GM21529 (cell line): ENCODE results near the gene HK1.

Source experiments
- ATAC-seq: cut with Tn5 transposase; IDR thresholded peaks from one replicate; pipeline ENCODE4 v1.9.1; 2021; ENCODE audit not compliant: unreplicated experiment

The HK1 gene

DNA sequence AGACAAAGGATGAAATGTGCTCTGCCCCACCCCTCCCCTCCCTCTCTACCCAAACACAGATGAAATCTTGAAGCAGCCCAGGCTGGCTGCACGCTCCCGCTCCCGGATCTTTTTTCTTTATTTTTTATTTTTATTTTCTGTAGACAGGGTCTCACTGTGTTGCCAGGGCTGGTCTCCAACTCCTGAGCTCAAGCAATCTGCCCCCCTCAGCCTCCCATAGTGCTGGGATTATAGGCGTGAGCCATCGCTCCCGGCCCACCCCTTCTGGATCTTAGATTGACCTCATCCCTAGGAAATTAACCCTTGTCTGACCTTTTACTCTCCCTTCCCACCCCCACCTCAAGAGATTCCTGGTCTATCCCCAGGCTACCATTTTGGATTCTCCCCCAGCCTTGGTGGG is 124.1 kb downstream of the HK1 start:
- no peak for ATAC-seq

- no peak for ATAC-seq
These were observed 124.8 kb downstream of the HK1 start for GRCh38 chr10:69403066-69403465.

DNA sequence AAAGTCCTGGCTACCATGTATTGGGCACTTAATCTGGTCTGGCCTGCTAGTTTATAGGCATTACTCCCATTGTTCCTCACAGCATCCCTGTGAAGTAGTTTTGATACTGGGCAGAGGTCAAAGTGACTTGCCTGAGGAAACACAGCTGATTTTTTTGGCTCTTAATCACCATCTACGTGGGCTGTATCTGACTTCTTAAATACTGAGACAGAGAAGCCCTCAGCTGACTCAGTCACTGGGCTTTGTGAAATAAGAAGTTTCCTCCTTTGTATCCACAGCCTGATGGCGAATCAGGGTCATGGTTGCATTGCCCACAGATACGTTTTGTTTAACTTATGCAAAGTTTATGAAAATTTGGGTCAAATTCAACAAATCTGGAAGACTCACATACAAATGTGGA is 125.2 kb downstream of the HK1 start:
- no peak for ATAC-seq

DNA sequence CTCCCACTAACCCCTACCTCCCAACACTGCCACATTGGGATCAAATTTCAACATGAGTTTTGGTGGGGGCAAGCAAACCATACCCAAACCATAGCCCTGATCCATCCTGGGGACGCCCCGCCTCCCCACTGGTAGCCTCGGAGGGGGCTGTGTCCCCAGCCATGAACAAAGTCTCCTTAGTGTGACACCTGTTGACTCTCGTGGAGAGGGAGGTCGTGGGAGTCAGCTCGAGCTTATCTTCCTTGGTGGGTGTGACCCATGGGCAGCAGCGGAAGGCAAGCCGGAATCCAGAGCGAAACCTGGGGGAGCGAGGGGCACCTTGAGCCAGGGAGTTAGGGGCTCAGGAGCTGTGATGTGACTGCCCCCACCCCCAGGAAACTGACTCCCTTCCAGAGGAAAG is 126.5 kb downstream of the HK1 start:
- no peak for ATAC-seq

DNA sequence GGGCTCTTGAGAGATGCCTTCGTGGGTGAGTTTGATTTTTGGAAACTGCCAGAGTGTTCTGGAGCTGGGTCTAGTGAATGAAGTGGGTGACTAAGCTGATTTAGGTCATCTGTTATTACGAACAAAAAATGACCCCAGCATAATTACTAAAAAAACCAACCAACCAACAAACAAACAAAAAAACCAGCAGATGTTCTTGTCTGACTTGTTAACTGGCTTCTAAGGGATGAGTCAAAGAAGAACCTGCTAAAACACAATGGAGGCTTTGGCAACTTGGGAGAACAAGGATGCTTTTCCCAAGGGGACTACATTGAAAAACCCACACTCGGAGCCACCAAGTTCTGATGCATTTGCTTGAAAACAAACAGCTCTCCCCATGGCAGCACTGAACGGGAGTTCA is 126.9 kb downstream of the HK1 start:
- no peak for ATAC-seq

GRCh38 chr10:69406302-69406811 is 128.1 kb downstream of the HK1 start:
- no peak for ATAC-seq

- no peak for ATAC-seq
These were observed 128.7 kb downstream of the HK1 start for GRCh38 chr10:69406816-69407580.

DNA sequence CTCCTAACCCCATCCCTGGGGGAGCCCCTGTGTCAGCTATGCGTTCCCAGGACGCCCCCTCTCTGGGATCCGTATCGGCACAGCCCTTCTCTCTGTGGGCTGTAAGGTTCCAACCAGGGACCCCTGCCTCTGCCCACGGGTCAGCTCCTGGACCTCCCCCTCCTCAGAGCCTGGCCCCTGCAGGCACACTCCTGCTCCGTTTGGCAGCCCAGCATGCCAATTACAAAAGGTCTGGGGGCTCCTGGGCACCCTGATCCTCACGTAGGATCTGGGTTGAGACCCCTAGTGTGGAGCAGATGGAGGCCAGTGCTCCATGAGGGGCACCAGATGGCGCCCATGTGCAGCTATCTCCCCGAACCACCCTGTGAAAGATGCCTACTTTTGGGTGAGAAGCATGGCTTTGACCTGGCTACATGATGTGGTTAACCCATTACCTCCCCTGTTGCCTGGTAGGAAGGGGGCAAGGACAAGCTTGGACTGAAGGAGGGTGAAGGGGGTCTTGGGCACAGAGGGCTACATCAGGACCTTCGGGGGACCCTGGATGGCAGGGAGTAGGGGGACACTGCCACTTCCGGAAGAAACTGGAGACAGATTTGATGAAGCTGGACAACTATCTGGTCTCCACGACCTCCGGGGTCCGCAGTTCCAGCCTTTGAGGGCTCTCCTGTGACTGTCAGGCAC is 129.5 kb downstream of the HK1 start:
- ATAC-seq: no peak

DNA sequence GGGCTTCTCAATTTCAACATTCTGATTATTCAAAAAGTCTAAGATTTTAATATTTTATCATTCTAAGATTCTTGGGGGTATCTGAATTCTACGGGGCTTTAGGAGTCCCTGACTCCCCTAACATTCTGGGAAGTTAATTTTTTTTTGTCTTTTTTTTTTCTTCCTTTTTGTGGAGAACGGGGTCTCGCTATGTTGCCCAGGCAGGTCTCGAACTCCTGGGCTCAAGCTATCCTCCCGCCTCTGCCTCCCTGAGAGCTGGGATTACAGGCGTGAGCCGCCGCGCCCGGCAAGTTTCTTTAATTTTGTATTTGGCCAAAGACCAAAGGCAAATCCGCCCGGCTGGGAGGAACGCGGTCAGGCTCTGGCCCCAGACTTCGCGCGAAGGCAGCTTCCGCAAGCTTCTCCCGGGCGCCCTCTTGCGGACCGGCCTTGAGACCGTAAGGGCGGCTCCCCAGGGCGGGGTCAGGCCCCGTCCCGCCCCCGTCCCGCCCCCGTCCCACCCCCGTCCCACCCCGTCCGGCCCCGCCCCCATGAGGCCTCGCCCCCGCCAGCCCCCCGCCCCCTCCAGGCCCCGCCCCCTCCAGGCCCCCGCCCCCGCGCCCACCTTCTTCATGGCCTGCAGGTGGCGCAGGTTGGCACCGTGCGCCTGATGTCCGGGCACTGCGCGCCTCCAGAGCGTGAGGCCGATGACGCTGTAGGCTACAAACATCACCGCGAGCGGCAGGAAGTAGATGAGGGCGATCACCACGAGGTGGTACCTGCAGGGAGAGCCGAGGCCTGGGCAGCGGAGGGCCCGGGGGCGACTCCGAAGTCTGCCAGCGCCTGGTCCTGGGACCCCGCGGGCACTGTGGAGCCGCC is 130.3 kb downstream of the HK1 start:
- ATAC-seq: peak; percentile 72

GRCh38 chr10:69409176-69409495 is 130.8 kb downstream of the HK1 start:
- ATAC-seq: no peak

DNA sequence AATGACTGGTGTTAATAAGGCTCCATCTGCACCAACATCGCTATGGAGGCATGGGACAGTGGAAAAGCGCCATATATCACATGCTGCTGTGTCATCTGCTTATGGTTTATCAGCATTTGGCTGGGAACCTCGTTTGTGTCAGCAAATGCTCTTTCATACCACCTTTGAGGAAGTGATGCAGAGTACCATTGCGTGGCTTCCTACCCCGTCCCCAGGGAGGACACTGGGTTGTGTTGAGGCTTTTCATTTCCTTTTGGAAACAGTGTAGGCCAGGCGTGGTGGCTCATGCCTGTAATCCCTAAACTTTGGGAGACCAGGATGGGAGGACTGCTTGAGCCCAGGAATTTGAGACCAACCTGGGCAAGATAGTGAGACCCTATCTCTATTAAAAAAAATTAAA is 131.7 kb downstream of the HK1 start:
- peak; percentile 43 for ATAC-seq

DNA sequence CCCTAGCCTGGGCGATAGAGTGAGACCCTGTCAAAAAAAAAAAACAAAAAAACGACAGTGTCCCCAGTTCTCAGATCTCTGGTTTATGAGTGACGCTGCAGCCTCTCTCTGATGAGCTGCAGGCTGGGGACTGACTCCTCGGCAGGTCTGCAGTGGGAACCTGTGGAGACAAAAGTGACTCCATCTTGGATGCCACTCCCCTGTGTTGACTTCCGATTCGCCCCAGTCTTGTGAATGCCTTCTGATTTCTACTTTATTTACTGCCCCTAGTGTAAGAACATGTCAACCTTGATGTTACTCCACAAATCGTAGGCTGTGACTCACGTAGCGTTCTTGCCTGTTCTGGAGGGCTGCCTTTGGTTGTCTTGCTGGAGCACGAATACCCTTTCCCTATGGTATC is 132.2 kb downstream of the HK1 start:
- ATAC-seq: no peak

DNA sequence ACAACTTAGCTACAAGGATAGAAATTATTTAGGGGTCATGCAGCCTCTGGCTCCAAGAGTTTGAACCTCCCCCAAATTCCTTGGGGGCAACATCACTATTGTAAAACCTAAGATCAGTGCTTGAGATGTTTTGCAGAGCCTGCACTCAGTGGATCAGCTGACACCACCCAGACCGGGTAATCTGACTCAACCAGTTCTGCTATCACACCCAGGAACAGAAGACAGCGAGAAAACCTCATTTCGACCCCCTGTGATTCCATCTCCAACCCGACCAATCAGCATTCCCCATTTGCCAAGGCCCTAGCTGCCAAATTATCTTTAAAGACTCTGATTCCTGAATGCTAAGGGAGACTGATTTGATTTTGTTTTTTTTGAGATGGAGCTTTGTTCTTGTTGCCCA is 133.2 kb downstream of the HK1 start:
- ATAC-seq: no peak

- no peak for ATAC-seq
These were observed 134.0 kb downstream of the HK1 start for GRCh38 chr10:69412232-69412790.

DNA sequence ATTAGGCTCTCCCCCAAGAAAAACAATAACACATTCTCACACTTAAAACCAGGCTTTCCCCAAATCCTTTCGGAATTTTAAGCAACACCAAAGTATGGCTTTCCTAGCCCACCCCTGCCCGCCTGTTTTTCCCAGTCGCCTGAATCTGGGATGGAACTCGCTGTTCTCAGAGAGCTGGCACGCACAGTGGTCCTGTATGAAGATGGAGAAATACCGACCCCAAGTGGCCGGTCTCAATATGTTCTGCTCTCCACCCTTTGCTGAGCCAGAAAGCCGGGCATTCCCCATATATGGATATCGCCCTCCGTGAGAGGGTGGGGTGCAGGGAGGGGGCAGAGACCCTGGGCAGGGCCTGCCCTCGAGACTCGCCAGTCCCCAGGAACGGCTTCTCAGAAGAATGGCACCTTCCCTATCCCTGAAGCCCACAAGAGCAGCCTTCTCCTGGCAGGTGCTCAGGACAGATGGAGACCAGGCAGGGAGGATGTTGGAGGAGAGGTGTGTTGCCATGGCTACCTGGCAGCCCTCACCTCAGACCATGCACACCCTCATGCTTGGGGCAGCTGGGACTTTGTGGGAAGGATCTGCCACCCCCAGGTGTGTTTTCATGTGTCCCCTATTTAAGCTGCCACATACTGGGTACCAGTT is 135.0 kb downstream of the HK1 start:
- no peak for ATAC-seq

GRCh38 chr10:69414036-69415018 is 136.0 kb downstream of the HK1 start:
- no peak for ATAC-seq

- ATAC-seq: no peak
These were observed 136.8 kb downstream of the HK1 start for GRCh38 chr10:69415049-69415448.

DNA sequence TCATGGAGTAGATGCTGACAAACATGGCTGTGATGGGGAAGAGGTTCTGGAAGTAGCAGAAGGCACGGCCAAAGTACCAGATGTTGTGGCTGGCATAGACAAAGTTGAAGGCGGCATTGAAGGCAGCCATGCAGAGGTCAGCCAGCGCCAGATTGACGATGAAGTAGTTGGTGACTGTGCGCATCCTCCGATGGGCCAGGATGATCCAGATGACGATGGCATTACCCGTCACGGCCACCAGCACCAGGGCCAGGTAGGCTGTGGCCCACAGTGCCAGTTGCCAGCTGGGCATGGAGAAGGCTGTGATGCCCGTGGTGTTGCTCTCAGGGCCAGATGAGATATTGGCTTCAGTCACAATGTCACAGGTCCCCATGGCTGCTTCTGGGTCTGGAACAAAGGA is 137.7 kb downstream of the HK1 start:
- ATAC-seq: no peak

- ATAC-seq: no peak
These were observed 138.4 kb downstream of the HK1 start, which contains the start of gene TACR2 for GRCh38 chr10:69416695-69417094. TSS of gene TACR2 (minus strand) at chr10:69416918. CDS start at chr10:69416323, 595 bp downstream.

GRCh38 chr10:69417542-69417941 is 139.2 kb downstream of the HK1 start:
- ATAC-seq: no peak
